HepG2 (cell line): Measurements from ENCODE around the gene WNT3A. TPM values are rescaled to one million over a fixed set of nuclear protein-coding genes. Genes with fewer than 3 reads are reported as not detected.

Experiments
- FOSL2 ChIP-seq: sonication (generic); formaldehyde crosslinking; IDR thresholded peaks from 2 replicates; pipeline ENCODE4 v1.4.0; 2020; ENCODE audit warnings: missing genetic modification reagents
- SRSF1 ChIP-seq: fragments of 200-400 bp; formaldehyde crosslinking; optimal IDR thresholded peaks from 2 replicates; pipeline ENCODE3; 2017; ENCODE audit warnings: mild to moderate bottlenecking, low read depth, low read length, moderate library complexity
- TARDBP ChIP-seq: sonication (generic); formaldehyde crosslinking; IDR thresholded peaks from 2 replicates; pipeline ENCODE4 v1.8.0; 2022; ENCODE audit warnings: mild to moderate bottlenecking, missing genetic modification reagents
- TCF12 ChIP-seq, 2 experiments: fragments of 450-650 bp in 1 of 2; sonication (generic) in 1 of 2; formaldehyde crosslinking in 1 of 2; IDR thresholded peaks; 2 replicates each; pipeline versions ENCODE4 v1.6.1 to v1.8.0; 2017 to 2022; ENCODE audit warnings: antibody characterized with exemption in 1 of 2, mild to moderate bottlenecking in 1 of 2, missing genetic modification reagents in 1 of 2, moderate library complexity in 1 of 2
- ZNF33A ChIP-seq: sonication (generic); formaldehyde crosslinking; IDR thresholded peaks from 2 replicates; pipeline ENCODE4 v1.5.1; 2020; ENCODE audit warnings: missing genetic modification reagents, mild to moderate bottlenecking, moderate library complexity, borderline replicate concordance
- ZNF672 ChIP-seq: sonication (generic); formaldehyde crosslinking; IDR thresholded peaks from 2 replicates; pipeline ENCODE4 v1.8.1; 2022; ENCODE audit warnings: missing genetic modification reagents
- polyA plus RNA-seq, 8 experiments: library from polyadenylated mRNA; depleted of rRNA in 3 of 8; stranded (reverse) in 7 of 8; unstranded in 1 of 8; fragments of >200 nt; fragmentation: Illumina TruSeq in 4 of 8; extraction: Trizol in 4 of 8; gene quantifications; 2 replicates each; pipeline versions ENCODE4 v1.2.1 to v1.2.3, GENCODE V29; 2011 to 2016; ENCODE audit warnings: low read depth in 4 of 8, missing spikeins in 1 of 8, mixed read lengths in 1 of 8; ENCODE audit not compliant: insufficient read depth in 1 of 8
- total RNA-seq, 5 experiments: library from RNA; depleted of rRNA; stranded (reverse); fragments of >200 nt; fragmentation: Illumina TruSeq; extraction: Trizol; gene quantifications; 2 replicates each; pipeline ENCODE4 v1.2.3, GENCODE V29; 2016; ENCODE audit warnings: low read depth in 1 of 5
- TF ChIP-seq, protein P1 (sequence below), 2 experiments: fragments of 450-650 bp in 1 of 2; sonication (generic) in 1 of 2; formaldehyde crosslinking in 1 of 2; IDR thresholded peaks; 2 replicates each; pipeline versions ENCODE4 v1.6.1 to v1.8.0; 2016 to 2022; ENCODE audit warnings: antibody characterized with exemption in 1 of 2, mild to moderate bottlenecking in 1 of 2, missing genetic modification reagents in 1 of 2
- TF ChIP-seq, protein P2 (sequence below): IDR thresholded peaks from 2 replicates; pipeline ENCODE4 v1.6.1; 2016; ENCODE audit warnings: low read depth, borderline replicate concordance

WNT3A gene
- total and polyA plus RNA-seq, 2 of the 13 experiments (the other 11 are each of a cell fraction or from before 2014, with no cell fraction given): not detected

DNA sequence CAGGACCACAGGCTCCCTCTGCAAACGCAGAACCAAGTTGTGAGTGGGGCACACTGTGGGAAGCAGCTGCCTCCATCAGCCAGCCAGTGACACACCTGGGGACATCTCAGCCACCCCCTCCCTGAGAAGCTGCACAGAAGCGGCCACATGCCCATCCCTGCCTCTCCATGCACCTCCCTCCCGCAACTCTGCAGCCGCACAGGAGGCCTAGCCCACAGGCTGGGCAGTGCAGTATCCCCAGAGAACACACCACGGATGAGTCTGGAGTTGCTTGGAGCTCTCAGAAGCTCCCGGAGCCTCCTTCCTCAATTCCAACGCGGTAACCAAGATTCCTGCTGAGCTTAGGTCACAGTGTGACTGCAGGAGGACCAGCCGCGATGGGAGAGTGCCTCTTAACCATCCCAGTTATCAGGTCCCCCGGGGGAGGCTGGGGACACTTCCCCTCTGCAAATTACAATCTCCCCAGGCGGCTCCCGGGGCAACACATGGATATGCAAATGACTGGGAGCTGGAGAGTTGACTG lies 1.2 kb upstream of the WNT3A start (continued):
- TF ChIP-seq, protein P1, sequence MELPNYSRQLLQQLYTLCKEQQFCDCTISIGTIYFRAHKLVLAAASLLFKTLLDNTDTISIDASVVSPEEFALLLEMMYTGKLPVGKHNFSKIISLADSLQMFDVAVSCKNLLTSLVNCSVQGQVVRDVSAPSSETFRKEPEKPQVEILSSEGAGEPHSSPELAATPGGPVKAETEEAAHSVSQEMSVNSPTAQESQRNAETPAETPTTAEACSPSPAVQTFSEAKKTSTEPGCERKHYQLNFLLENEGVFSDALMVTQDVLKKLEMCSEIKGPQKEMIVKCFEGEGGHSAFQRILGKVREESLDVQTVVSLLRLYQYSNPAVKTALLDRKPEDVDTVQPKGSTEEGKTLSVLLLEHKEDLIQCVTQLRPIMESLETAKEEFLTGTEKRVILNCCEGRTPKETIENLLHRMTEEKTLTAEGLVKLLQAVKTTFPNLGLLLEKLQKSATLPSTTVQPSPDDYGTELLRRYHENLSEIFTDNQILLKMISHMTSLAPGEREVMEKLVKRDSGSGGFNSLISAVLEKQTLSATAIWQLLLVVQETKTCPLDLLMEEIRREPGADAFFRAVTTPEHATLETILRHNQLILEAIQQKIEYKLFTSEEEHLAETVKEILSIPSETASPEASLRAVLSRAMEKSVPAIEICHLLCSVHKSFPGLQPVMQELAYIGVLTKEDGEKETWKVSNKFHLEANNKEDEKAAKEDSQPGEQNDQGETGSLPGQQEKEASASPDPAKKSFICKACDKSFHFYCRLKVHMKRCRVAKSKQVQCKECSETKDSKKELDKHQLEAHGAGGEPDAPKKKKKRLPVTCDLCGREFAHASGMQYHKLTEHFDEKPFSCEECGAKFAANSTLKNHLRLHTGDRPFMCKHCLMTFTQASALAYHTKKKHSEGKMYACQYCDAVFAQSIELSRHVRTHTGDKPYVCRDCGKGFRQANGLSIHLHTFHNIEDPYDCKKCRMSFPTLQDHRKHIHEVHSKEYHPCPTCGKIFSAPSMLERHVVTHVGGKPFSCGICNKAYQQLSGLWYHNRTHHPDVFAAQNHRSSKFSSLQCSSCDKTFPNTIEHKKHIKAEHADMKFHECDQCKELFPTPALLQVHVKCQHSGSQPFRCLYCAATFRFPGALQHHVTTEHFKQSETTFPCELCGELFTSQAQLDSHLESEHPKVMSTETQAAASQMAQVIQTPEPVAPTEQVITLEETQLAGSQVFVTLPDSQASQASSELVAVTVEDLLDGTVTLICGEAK (IDR thresholded peaks at IDR 0.05): no peak
- TF ChIP-seq, protein P1 (CRISPR knock-in tag; IDR thresholded peaks at IDR 0.05): no peak
- TF ChIP-seq, protein P2, sequence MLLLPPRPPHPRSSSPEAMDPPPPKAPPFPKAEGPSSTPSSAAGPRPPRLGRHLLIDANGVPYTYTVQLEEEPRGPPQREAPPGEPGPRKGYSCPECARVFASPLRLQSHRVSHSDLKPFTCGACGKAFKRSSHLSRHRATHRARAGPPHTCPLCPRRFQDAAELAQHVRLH (CRISPR knock-in tag): no peak
- TF ChIP-seq FOSL2 (no peak), TCF12 (IDR thresholded peaks at IDR 0.05) (no peak), TCF12 (CRISPR knock-in tag; IDR thresholded peaks at IDR 0.05) (no peak), TARDBP (CRISPR knock-in tag) (no peak), SRSF1 (no peak), ZNF33A (no peak), ZNF672 (no peak)
- TF ChIP-seq, all 625 proteins: peak for 0
